Mucosa of descending colon (tissue), 3 donors: ENCODE data around the gene CTNND2. TPM values are rescaled to one million over a fixed set of nuclear protein-coding genes. Genes with fewer than 3 reads are reported as not detected.

Source experiments
- ATAC-seq: fragments of 200-7000 bp; cut with Tn5 transposase; one replicate; pipeline ENCODE4 v1.9.1; 2020; ENCODE audit warnings: mild to moderate bottlenecking, moderate library complexity
- DNase-seq, 3 donors: peaks; one replicate each; pipeline ENCODE4 v3.0.0-alpha.2; 2020
- H3K36me3 ChIP-seq: fragments of 200-600 bp; one replicate; pipeline ENCODE4 v1.8.0; 2021; ENCODE audit warnings: low read depth, mild to moderate bottlenecking
- H3K4me1 ChIP-seq: fragments of 200-600 bp; one replicate; pipeline ENCODE4 v1.8.0; 2021; ENCODE audit warnings: low read depth, mild to moderate bottlenecking
- H3K4me3 ChIP-seq: fragments of 200-600 bp; one replicate; pipeline ENCODE4 v1.8.0; 2021; ENCODE audit warnings: mild to moderate bottlenecking
- H3K9me3 ChIP-seq: fragments of 200-600 bp; one replicate; pipeline ENCODE4 v1.8.0; 2021; ENCODE audit warnings: mild to moderate bottlenecking
- intact Hi-C, 2 donors: fragments of 100-400 bp; cut with DNase I in 1 of 2; cut with micrococcal nuclease in 1 of 2; formaldehyde crosslinking; loops; one replicate each; pipeline versions ENCODE4 v1.11.0 to v1.11.1; 2022; cut with DNase I, micrococcal nuclease
- total RNA-seq, 3 donors: library from RNA; stranded (reverse); fragmentation: NEBNext Ultra II Directional in 2 of 3; extraction: Animal tissue kit (Norgen Biotek cat#: 25700) in 2 of 3; gene quantifications; one replicate each; pipeline versions ENCODE4 v1.2.1 to v1.2.4, GENCODE V29; 2021 to 2023
- TF ChIP-seq, protein P1 (sequence below): fragments of 200-600 bp; IDR thresholded peaks from one replicate; pipeline ENCODE4 v1.8.0; 2022; ENCODE audit warnings: antibody characterized with exemption, mild to moderate bottlenecking
- donor health status: DM: no; HTN: no; CAD: no; lungs with moderate emphysema.
- donor health status: DM: no; HTN: no; CAD: no.
- donor health status: DM: no; HTN: yes; CAD: no.

The CTNND2 gene
- total RNA-seq, 3 donors from 2014 or later = 0.70 to 3.4 (median 0.81) TPM

DNA sequence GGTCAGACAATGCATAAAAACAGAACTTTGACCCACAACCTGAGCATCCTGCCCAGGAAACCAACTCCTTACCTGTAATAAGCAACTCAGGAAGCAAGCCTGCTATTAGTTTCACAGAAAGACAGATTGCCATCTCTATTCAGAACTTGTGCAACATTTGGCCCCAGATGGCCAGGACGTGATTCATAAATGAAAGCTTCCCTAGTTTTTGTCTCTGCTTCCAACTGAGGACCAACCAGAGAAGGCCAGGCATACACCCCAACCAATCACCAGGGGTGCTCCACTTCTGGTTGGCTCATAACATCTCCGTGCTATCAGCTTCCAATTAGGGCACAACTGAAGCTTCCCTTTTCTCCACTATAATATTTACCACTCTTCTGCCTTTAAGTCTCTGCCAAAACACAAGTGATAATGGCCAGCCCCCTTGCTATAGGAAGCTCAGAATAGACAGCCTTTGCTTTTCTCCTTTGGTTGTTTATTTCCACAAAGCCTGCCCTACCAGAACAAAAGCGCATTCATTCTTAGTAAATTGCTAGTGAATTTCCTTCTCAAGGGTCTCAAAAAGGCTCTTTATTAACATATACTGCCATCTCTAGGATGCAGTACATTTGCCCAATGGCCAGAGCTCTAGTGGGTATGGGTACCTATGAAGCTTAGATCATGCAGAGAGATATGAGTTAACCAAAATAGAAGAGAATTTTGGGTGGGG lies 853.5 kb downstream of the CTNND2 start:
- Histone ChIP-seq H3K9me3 (no peaks in the 10 kb centered on the region), H3K36me3 (no peaks in the 10 kb centered on the region), H3K4me3 (no peak overlapping the region), H3K4me1 (no peaks in the 10 kb centered on the region)
- intact Hi-C loops = no loop called here
- no peak for ATAC-seq
- no peak for DNase-seq
- TF ChIP-seq, protein P1, sequence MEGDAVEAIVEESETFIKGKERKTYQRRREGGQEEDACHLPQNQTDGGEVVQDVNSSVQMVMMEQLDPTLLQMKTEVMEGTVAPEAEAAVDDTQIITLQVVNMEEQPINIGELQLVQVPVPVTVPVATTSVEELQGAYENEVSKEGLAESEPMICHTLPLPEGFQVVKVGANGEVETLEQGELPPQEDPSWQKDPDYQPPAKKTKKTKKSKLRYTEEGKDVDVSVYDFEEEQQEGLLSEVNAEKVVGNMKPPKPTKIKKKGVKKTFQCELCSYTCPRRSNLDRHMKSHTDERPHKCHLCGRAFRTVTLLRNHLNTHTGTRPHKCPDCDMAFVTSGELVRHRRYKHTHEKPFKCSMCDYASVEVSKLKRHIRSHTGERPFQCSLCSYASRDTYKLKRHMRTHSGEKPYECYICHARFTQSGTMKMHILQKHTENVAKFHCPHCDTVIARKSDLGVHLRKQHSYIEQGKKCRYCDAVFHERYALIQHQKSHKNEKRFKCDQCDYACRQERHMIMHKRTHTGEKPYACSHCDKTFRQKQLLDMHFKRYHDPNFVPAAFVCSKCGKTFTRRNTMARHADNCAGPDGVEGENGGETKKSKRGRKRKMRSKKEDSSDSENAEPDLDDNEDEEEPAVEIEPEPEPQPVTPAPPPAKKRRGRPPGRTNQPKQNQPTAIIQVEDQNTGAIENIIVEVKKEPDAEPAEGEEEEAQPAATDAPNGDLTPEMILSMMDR = no peak

DNA sequence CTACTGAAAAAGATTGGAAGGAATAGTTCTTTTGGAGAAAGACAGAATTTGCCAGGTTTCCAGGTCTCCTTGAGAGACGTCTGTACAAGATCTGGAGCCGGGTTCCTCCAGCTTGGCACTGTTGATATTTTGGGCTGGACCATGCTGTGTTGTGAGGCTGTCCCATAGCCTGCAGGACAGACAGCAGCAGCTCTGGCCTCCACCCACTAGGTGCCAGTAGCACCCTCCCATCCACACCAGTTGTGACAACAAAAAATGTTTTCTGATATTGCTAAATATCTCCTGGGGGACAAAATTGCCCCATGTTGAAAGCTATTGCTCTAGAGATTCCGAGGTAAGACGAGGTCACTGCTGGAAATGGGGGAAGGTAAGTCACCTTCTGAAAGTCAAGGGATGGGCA lies 855.5 kb downstream of the CTNND2 start:
- no peaks in the 10 kb centered on the region for H3K36me3 ChIP-seq
- TF ChIP-seq, protein P1 = no peak
- intact Hi-C loops = no loop called here
- no peaks in the 10 kb centered on the region for H3K9me3 ChIP-seq
- no peaks in the 10 kb centered on the region for H3K4me1 ChIP-seq
- H3K4me3 ChIP-seq = no peak overlapping the region
- ATAC-seq = no peak
- no peak for DNase-seq

DNA sequence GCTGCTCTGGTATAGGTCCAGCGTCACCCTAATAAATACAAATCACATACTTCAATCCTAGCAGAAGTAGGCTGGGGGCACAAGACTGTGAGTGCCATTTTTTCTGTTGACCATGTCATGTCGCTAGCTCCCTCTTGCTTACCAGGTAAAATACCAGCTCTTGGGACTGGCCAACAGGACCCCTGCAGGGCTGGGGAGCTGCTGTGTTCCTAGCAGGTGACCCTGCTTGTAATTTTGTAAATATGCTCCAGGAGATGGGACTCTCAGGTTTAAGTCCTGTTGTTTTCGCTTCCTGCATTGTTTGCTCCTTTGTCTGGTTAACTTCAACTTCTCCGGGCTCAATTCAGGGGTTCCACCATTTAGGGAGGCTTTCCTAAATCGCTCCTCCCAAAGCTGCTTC lies 856.6 kb downstream of the CTNND2 start:
- intact Hi-C loops = no loop called here

DNA sequence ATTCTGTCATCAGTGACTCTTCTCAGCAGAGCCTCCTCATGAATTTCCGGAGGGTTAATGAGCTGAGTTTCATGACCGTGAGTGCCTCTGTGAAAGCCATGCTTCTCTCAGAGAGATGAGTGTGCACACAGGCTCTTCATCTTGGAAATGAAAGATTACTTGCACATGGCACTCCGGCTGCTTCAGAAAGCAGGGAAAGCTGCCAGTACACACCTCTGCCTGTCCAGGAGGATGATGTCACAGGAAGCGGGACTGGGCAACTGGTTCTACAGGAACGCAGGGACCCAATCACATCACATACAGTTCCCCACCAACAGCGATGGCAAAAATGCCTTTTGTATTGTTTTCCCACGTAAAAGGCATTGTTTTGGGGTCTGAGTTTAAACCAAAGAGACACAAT lies 857.2 kb downstream of the CTNND2 start:
- TF ChIP-seq, protein P1 = no peak
- H3K9me3 ChIP-seq = no peaks in the 10 kb centered on the region
- ATAC-seq = no peak
- H3K4me3 ChIP-seq = no peak overlapping the region
- no peaks in the 10 kb centered on the region for H3K36me3 ChIP-seq
- intact Hi-C loops = no loop called here
- no peaks in the 10 kb centered on the region for H3K4me1 ChIP-seq
- no peak for DNase-seq

More for the DNA sequence above, 856.6 kb downstream of the CTNND2 start:
- no peak overlapping the region for H3K4me3 ChIP-seq
- TF ChIP-seq, protein P1 = no peak
- H3K36me3 ChIP-seq = no peaks in the 10 kb centered on the region
- no peaks in the 10 kb centered on the region for H3K9me3 ChIP-seq
- no peaks in the 10 kb centered on the region for H3K4me1 ChIP-seq
- ATAC-seq = no peak
- no peak for DNase-seq

DNA sequence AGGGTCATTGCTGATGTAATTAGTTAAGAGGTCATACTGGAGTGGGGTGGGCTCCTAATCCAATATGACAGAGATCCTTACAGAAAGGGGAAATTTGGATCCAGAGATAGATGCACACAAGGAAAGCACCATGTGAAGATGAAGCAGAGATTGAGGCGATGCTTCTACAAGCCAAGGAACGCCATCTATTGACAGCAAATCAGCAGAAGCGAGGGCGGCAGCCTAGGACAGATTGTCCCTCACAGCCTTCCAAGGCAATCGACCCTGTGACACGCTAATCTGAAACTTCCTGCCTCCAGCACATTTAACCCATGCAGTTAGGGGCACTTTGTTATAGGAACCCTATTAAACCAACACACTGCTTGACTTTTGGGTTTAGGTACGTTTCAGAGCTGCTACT lies 858.1 kb downstream of the CTNND2 start:
- TF ChIP-seq, protein P1 = no peak
- Histone ChIP-seq H3K4me3 (no peak overlapping the region), H3K4me1 (no peaks in the 10 kb centered on the region), H3K9me3 (no peaks in the 10 kb centered on the region), H3K36me3 (no peaks in the 10 kb centered on the region)
- DNase-seq = no peak
- no peak for ATAC-seq
- intact Hi-C loops = no loop called here
